GM21447 (cell line): ENCODE measurements around the gene IL11.

ENCODE experiments used
- ATAC-seq: cut with Tn5 transposase; IDR thresholded peaks from one replicate; pipeline ENCODE4 v1.9.1; 2021; ENCODE audit not compliant: unreplicated experiment

The IL11 gene

DNA sequence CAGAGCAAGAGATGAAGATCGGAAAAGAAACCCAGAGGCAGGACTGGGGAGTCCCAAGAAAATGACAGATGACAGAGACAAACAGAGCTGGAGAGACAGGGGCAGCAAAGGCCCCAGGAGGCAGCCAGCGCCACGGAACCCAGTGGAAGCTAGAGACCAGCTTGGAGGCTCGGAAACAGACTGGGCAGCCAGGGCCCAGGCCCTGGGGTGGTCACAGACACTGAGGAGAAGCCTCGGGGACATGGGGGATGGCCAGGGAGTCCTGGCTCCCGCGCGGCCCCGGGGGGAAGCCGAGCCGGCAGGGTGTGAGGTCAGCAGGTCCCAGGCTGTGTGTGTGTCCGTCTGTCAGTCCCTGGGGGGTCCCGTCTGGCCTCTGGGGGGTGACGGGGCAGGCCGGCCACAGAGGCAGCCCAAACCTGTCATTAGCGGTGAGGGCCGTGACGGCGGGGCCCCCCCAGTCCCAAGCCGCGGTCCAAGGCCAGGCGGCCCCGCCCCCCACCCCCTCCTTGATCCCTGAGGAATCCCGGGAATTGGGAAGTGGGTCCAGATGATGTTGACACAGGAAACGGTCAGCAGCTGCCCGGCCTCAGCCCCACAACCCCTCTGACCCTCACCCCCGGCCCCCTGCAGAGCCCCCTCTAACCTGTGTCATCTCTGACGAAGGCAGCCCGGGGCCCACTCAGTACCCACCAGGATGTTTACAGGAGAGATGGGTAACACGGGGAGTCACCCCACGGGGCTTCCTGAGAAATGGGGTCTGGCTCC lies 3.9 kb upstream of the IL11 start:
- ATAC-seq, result no peak

GRCh38 chr19:55373306-55373992 lies 3.2 kb upstream of the IL11 start:
- no peak for ATAC-seq

GRCh38 chr19:55372316-55373081 lies 2.2 kb upstream of the IL11 start:
- no peak for ATAC-seq

GRCh38 chr19:55369653-55370304 lies 484 bp downstream of the IL11 start:
- ATAC-seq, result no peak

- ATAC-seq, result no peak
These were observed 1.3 kb downstream of the IL11 start for GRCh38 chr19:55368701-55369563.

DNA sequence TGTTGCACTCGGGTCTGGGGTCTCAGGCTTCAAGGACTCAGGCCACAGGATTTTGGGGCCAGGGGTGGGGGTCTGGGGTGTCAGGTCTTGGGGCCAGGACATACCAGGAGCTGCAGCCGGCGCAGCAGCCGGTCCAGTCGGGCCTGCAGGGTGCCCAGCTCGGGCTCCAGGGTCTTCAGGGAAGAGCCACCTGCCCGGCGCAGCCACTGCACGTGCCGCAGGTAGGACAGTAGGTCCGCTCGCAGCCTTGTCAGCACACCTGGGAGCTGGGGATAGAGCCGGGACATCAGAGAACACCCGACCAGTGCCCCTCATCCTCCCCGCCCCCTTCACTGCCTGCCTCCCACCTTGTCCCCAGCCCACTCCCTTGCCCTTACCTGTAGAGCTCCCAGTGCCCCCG lies 2.2 kb downstream of the IL11 start:
- ATAC-seq, result no peak

- no peak for ATAC-seq
These were observed 3.5 kb downstream of the IL11 start for GRCh38 chr19:55366790-55367189.

GRCh38 chr19:55365964-55366363 lies 4.3 kb downstream of the IL11 start:
- ATAC-seq, result no peak

- no peak for ATAC-seq
These were observed 5.0 kb downstream of the IL11 start for GRCh38 chr19:55365245-55365644.

GRCh38 chr19:55362990-55363716 lies 7.1 kb downstream of the IL11 start, which contains the start of gene GARIN5B:
Gene GARIN5B, minus strand, starts transcription at chr19:55363260. Its CDS starts 194 bp downstream, at chr19:55363066.
- ATAC-seq, result no peak

GRCh38 chr19:55362174-55362989 lies 7.9 kb downstream of the IL11 start:
- ATAC-seq, result no peak

GRCh38 chr19:55360902-55361301 lies 9.4 kb downstream of the IL11 start:
- ATAC-seq, result no peak

- ATAC-seq, result no peak
These were observed 11.0 kb downstream of the IL11 start for GRCh38 chr19:55358943-55359908.

DNA sequence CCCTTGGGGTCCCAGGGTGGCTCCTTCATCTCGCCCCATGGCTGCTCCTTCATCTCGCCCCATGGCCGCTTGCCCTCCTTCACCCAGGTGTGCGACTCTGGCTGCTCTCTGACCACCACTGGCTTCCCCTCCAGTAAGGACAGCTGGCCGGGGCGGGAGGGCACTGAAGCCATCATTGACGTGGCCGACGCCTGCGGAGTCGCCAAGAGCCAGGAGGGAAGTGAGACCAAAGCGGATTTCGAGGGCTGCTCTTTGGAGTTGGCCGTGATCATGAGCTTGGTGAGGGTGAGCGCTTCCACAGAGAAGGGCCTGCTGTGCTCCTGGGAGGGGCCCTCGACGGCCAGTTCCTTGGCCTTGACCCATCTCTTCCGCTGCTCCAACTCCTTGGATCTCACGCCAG lies 11.8 kb downstream of the IL11 start:
- ATAC-seq, result no peak

DNA sequence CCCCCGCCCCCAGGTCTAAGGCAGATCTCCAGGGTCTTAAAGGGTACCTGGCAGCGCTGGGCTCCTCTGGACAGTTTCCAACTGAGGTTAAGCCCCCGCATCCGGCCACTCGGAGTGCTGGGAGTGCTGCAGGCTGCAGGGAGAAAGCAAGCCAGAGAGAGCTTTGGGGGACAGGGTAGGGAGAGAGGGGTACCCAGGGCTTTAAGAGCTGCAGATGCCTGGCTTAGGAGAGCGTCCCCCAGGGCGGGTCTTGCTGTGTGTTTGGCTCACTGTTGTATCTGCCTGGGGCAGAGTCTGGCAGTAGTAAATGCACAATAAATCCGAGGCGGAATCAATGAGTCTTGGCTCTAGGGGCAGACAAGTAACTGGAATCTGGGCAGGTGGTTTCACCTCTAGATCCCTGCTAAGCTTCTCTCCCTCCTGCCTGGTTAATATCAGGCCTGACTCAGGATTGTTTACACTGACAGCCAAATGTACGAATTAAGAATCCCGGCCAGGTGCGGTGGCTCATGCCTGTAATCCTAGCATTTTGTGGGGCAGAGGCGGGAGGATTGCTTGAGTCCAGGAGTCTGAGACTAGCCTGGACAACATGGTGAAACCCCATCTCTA lies 14.9 kb downstream of the IL11 start:
- no peak for ATAC-seq

GRCh38 chr19:55354698-55355212 lies 15.5 kb downstream of the IL11 start, which contains the start of gene COX6B2:
Gene COX6B2, minus strand, starts transcription at chr19:55354719. Its CDS starts 198 bp downstream, at chr19:55354521.
- no peak for ATAC-seq
